ENCODE measurements around the gene CYLD.

GRCh38 chr16:50774405-50774804, 32.5 kb downstream of the CYLD start:
- TF ChIP-seq CTCF (conservative IDR thresholded peaks at IDR 0.05; ENCODE audit: low read length) = no peak
- no peak for TF ChIP-seq EZH2phosphoT487 (IDR thresholded peaks at IDR 0.05; ENCODE audit: borderline replicate concordance, low read depth, low read length)
